Glomerular endothelial cell (primary cell): ENCODE data around the gene PLPP7. TPM values are rescaled to one million over a fixed set of nuclear protein-coding genes. Genes with fewer than 3 reads are reported as not detected.
"Not testable (repeated sequence)": the region's sequence is repeated elsewhere in the genome, so short reads cannot be mapped to it uniquely, and the experiment has no call there.

Source experiments
- DNase-seq: peaks from one replicate; pipeline ENCODE4 v3.0.0-alpha.2; 2011; ENCODE audit warnings: low read depth, low spot score; ENCODE audit errors: extremely low read depth
- total RNA-seq: library from RNA; depleted of rRNA; stranded (reverse); fragments of >200 nt; gene quantifications from 2 replicates; pipeline ENCODE4 v1.2.3, GENCODE V29; 2015

The PLPP7 gene
- total RNA-seq, result 3.3 and 4.4 TPM in 2 replicates

DNA sequence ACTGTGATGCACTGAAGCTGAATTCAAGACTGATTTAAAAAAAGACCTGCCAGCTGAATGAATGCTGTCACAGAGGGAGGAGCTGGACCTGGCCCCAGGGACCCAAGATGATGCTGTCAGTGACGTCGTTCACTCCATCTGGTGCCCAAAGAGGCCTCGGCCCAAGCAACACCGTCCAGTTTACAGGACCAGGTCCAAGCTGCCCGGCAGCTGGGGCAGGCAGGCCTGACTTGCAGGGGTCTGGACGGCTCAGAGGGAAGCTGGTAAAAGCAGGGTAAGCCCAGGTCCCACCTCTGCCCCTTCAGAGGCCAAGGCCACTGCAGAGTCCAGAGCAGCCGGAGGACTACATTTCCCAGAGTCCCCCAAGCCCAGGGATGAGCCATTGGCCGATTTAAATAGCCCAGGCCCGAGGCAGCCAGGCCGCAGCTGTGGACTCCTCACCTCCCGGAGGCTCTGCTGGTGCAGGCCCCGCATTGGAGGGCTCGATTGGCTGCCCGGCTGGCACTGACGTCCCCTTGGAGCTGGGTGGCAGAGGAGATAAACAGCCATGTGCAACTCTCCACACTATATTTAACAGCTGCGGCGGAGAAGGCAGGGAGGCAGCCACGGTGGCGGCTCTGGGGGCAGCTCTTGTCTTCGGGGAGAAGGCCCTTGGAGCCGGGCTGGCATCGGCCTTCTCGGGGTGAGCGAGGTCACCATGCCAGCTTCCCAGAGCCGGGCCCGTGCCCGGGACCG is at the start of gene PLPP7:
Gene PLPP7 (plus strand): TSS at position 423 of the 735 bp plus-strand sequence. CDS start 275 bp downstream, at position 698.
- DNase-seq, result no peak

DNA sequence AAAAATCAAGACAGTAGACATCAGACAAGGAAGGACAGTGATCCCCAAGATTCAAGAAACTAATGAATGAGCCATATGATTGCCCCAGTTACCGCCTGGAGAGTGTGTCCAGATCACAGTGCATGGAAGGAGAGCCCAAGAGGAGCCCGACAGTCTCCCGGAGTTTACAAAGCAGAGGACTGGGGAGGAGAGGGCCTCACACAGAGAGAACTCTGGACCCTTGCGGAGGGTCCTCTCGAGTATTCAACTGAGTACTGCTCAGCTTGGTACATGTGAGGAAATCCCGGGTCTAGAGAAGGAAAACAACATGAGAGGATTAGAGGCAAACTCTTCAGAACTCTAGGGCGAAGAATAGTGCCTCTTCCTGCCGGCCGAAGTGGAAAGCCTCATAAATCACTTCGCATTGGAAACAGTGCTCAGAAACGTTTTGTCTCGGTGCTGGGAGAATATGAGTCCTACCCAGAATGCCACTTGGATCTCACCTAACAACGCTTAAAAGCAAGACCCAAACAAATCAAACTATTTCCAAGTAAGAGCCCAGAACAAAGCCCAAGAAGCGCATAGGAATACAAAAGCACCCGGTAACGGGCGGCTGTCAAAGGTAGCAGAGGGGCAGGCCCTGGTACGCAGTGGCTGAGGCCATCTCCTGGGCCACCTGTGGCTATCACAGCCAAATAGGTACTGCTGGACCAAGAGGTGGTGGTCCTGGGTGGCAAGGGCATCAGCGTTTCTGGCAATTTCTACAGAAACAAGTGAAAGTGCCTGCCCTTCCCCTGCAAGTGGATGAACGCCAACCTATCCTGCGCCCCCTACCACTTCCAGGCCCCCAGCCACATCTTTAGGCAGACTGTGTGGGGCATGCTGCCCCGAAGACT is 49.2 kb upstream of the PLPP7 start:
- no peak for DNase-seq

DNA sequence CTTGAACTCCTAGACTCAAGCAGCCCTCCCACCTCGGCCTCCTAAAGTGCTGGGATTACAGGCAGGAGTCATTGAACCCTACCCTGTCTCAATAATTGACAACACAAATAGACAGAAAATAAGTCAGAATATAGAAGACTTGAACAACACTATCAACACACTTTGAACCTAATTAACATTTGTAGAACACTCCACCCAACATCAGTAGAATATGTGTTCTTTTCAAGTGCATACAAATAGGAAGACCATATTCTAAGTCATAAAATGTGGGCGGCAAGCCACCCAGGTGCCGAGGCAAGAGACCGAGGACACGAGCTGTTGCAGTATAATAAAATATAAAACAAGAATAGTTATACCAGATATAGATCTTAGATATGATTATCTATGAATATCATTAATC is 45.2 kb upstream of the PLPP7 start:
- DNase-seq, result not testable (repeated sequence)

DNA sequence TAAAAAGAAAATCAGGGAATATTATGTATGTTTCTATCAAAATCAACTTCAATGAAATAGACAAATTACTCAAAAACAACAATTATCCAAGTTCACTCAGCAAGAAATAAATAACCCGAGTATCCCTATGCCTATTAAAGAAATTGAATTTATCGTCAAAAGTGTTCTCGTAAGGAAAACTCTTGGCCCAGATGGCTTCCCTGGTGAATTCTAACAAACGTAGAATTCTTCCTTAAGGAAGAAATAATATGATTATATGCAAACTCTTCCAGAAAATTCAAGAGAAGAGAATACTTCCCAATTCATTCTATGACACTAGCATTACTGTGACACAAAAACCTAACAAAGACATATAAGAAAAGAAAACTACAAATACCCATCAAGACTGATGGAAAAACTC is 42.9 kb upstream of the PLPP7 start:
- DNase-seq, result no peak

DNA sequence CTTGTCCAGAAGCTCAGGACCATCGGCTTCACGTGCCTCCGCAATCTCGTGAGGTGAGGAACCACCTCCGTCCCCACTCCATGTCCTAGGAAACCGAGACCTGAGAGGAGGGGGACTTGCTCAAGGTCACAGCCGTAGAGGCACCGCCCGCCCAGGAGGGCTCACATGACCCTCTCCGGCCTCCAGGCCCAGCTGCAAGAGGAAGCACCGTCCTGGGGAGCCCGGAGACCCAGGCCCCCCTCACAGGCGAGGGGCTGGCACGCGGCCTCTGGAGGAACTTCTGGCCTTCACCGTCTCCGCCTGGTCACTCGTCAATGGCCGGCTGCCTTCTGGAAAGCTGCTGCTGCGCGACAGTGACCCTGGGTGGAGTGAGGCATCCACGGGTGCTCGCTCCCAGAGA is 37.4 kb upstream of the PLPP7 start:
- no peak for DNase-seq

DNA sequence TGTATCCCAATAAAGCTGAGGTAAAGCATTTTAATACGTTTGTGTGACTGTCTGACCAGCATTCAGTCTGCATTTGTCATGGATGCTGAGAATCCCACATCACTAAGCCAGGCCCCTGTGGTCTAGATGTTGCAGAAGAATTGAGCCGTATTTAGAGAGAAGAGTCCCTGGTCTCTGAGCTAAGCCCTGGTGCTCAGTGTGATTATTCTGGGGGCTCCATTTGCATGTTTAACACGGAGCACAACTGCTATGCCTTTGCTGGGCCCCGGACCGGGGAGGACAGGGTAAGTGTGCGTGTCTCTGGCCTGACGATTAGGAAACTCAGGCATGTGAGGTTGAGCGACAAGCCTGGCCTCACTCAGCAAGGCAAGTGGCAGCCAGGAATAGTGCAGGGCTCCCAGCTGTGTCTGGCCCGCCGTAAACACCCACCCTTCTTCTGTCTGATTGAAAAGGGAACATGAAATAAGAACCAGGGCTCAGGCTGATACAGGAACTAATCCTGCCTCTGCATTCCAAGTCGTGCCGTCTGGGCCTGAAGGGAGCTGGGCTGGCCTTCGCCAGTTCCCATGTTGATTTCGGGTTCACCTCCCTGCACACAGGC is 35.5 kb upstream of the PLPP7 start:
- no peak for DNase-seq

DNA sequence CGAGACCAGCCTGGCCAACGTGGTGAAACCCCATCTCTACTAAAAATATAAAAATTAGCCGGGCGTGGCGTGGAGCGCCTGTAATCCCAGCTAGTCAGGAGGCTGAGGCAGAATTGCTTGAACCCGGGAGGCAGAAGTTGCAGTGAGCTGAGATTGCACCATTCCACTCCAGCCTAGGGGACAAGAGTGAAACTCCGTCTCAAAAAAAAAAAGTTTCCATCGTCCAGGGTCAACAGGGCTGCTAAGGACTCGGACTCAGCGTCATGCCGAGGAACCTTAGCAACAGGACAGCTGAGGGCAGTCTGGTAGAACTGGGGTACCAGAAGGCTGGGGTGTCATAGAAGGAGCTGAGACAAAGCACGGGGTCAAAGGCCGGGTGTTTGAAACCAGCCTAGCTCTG is 34.9 kb upstream of the PLPP7 start:
- DNase-seq, result no peak

DNA sequence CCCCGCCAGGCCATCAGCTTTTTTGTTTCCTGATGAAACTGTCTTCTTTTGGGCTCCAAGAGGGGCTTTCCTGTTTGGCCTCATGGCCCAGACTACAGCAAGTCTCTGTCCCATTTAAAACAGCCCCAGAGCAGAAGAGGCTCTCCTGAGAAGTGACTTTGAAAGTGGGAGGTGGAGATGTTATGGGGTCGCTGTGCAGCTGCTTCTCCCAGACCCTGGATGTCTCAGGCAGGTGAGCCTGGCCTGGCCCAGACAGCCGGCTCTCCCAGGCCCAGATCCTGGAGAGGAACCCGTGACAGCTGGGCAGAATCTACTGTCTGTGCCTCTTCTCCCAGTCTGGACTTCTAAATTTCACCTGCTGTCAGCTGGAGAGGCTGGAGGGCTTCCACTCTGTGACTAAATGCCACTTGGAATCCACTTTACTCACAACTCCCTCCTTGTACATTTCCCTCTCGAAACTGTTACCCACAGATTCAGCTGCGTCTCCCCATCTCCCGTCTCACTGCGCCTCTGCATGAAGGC is 33.8 kb upstream of the PLPP7 start:
- DNase-seq, result no peak

DNA sequence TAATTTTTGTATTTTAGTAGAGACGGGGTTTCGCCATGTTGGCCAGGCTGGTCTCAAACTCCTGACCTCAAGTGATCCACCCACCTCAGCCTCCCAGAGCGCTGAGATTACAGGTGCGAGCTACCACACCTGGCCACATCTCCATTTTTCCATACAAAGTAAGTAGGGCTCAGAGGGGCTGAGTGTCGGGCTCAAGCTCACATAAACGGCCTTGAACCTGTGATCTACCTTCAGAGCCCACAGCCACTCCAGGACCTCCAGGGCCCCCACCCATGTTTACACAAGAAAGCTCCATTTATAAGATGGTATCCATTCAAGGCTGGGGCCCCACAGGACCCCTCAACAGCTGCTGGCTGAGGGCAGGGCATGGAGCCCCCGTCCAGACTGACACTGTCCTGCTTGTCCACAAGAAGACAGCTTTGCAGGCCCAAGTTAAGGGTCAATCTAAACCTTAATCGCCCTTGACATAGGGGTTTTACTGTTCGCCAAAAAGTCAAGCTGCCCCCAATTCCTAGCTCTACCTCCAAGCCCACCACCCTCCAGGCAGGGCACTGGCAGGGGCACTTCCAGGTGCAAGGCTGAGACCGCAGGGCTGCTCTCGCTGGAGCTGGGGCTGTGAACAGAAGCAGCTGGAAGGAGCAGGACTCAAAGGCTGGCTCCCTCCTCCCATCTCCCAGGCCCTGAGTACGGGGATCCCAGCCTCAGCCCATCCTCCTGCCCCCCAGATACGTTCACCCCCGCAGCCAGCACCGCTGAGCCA is 32.1 kb upstream of the PLPP7 start:
- no peak for DNase-seq

DNA sequence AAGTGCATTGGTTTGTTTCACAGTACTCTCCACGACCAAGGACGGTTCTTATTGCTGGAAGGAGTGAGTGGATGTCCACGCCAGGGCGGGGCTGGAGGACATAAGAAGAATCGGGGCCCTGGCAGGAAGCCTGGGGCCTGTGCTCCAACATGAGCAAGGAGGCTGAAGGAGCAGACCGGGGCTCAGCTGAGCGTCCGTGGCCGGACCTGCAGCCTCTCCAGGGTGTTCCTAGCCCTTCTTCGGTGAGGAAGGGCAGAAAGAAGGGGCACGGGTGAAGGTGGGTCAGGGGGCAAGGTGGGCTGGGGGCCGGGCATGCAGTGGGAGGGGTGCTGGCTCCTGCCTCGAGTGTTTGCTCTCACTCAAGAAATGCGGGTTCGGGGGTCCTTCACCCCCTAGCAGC is 31.3 kb upstream of the PLPP7 start:
- no peak for DNase-seq

DNA sequence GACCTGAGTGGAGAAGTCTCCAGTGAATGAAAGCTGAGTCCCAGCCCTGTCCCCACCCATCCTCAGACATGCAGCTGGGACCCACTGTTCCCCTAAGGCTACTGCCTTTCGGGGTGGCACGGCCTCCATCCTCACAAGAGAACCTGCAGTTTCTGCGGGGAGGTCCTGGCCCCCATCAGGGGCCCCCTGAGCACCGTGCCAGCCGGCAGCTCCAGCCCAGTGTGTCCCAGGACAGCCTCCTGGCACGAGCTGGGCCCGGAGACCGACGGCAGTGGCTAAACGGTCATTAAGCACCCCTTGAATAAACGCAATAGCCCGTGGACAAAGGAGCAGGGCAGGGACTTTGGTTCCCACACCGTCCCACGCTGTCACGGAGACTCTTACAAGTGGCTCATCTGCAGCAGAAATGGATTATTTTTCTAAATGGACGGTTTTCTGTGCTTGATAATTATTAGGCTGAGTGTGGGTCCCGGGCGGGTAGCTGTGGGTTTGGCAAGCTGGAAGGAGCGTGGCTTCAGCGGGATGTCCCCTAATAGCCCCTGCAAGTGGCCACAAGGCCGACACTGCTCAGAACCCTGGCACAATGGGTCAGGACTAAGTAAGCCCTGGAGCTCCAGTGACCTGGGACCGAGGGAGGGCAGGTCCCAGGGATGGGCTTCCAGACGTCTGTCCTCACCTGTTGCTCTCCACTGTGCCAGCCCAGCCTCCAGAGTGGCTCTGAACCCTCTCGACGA is 30.7 kb upstream of the PLPP7 start:
- no peak for DNase-seq

DNA sequence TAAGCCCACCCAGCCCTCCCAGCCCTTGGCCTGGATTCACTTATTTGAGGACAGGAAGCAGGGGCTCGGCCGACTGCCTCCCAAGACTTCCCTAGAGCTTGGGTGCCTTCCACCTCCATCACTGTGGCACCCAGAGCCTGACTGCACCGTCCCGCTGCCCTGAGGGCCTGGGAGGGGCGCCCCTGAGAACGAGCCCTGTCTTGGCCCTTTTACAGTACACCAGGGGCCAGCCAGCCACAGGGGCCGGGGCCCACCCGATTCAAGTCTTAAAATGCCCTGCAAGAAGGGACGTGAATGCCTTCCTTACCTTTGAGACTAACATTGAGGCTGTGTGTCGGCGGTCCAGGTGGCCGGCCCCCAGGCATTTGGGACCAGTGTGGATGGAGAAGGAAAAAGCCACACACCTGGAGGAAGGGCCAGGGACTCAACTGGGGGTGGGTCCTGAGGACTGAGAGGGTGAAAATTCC is 30.1 kb upstream of the PLPP7 start:
- no peak for DNase-seq

DNA sequence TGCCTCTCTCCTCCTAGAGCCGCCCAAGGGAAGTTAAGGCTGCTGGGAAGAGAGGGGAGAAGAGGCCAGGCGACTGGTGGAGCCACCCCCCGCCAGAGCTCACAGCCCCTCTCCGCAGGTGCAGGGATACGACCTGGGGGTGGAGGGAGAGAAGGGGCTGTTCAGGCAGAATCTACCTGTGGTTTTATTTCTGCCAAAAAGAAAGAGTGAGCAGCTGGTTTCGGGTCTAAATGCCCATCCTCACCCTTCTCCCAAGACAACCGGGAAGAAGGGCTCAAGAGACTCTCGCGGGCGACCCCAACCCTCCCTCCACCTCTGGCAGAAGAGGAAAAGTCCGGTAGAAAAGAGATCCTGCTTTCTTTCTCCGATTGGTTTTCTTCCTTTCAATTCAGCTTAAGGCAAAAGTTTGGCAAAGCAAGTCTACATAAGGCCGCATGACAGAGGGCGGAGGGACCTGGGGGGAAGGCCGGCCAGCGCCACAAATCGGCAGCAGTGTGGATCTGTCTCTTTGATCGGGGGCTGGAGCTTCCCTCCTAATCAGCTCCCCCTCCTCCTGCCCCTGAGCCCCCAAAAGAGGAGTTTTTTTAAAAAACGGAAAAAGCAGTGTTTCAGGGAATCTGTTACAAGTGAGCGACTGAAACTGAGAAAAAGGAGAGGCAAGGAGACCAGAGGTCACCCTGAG is 29.5 kb upstream of the PLPP7 start:
- no peak for DNase-seq

DNA sequence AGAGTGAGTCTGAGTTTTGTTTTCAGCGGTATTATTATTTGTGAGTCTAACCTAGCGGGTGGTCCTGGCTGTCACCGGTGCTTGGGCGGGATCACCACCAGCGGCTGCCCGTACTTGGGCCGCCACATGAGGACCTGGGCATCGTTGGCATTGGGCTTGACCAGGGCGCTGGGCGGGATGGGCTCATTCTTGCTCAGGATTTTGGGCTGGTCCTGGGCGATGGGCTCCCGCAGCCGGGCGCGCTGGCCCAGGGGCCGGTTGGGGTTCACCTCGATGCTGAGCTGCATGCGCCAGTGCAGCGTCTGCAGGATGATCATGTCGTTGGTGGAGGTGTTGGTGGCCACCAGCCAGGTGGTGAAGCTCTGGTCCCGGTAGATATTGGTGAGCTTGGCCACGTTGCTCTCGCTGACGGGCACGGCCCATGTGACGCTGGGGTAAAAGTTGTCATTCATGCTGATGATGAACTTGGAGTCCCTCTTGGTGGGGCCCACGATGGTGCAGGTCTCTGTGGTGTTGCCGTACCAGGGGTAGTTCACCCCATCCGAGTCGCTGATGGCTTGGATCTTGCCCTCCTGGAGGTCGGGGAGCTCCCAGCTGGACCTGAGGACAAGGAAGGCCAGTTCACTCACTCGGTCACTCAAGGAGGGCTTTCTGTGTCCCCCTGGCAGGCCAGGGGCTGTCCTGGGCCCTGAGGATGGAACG is 28.6 kb upstream of the PLPP7 start:
- DNase-seq, result no peak

DNA sequence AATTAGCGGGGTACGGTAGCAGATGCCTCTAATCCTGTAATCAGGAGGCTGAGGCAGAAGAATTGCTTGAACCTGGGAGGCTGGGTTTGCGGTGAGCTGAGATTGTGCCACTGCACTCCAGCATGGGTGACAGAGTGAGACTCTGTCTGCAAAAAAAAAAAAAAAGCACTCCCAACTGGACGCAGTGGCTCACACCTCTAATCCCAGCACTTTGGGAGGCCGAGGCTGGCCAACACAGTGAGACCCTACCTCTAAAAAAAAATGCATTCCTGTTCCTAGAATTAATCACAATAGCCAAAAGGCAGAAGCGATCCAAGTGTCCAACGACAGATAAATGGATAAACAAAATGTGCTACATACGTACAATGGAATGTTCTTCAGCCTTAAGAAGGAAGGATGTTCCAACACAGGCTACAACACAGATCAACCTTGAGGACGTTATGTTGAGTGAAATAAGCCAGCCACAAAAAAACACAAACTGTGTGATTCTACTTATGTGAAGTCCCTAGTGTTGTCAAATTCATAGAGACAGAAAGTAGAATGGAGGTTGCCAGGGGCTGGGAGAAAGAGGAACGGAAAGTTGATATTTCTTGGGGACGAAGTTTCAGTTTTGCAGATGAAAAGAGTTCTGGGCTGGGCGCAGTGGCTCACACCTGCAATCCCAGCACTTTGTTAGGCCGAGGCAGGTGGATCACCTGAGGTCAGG is 27.0 kb upstream of the PLPP7 start:
- DNase-seq, result no peak

DNA sequence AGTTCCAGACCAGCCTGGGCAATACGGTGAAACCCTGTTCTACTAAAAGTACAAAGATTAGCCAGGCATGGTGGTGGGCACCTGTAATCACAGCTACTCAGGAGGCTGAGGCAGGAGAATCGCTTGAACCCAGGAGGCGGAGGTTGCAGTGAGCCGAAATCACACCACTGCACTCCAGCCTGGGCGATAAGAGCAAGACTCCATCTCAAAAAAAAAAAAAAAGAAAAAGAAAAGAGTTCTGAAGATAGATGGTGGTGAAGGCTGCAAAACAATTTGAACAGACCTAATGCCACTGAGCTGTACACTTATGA is 26.5 kb upstream of the PLPP7 start:
- not testable (repeated sequence) for DNase-seq

DNA sequence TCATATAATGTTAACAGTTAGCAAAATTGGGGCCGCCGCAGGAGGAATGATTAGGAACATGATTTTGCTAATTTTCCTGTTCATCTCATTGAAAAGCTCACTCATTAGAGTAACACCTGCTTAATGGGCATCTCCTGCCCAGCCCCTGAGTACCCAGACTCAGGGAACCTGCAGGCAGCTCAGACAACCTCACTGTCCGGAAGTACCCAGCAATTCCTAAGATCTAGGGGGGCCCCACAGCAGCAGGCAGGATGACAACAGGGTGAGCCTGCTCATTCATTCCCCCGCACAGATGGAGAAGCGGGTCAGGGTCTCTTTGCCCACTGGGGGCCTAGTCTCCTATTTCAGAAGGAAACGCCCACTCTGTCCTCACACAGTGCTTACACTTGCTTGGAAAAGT is 25.8 kb upstream of the PLPP7 start:
- no peak for DNase-seq

DNA sequence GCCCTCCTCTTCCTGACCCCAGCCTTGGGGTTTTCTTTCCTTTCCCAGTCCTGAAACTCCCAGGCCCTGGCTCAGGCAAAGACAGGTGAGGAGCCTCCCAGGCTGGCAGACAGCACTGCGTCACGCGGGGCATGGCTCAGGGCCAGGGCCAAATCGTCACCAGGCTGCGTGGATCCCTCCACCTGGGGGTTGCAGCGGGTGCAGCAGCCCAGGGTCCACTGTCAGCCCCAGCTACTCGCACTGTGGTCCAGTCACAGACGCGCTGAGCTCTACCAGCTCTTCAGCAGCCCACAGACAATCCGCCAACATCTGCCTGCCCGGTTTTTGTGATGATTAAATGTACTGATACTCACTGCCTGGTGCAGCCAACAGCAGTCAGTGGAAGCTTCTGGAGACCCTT is 25.3 kb upstream of the PLPP7 start:
- no peak for DNase-seq
